ENCODE measurements around the gene NACAD. TPM values are rescaled to one million over a fixed set of nuclear protein-coding genes. Genes with fewer than 3 reads are reported as not detected.

The NACAD gene
- polyA plus RNA-seq, 3 donors = 9.3 to 10.7 (median 9.4) TPM

DNA sequence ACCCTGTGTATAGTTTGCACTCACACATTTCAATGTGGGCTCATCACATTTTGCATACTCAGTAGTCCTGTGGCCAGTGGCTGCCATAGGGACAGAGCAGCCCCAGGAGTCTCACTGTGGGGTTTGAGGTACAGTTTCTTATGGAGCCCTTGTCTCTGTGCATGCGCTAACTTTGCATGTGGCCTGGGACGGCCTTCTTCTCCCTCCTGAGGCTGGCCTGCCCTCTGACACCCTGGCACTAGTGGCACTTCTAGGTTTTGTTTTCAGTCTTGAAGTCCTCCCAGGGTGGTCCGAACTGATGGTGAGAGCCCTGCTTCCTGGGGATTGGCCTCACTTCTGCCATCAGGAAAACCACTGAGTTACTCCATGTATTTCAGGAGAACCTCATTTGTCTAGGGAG lies 21.2 kb downstream of the NACAD start:
- DNase-seq (ENCODE audit: extremely low read depth in 1 of 11, low read depth in 9 of 11, low spot score in 4 of 11) = no peak

- DNase-seq (ENCODE audit: extremely low read depth in 1 of 11, low read depth in 9 of 11, low spot score in 4 of 11) = no peak
Measured at GRCh38 chr7:45066409-45066808, 22.4 kb downstream of the NACAD start.

DNA sequence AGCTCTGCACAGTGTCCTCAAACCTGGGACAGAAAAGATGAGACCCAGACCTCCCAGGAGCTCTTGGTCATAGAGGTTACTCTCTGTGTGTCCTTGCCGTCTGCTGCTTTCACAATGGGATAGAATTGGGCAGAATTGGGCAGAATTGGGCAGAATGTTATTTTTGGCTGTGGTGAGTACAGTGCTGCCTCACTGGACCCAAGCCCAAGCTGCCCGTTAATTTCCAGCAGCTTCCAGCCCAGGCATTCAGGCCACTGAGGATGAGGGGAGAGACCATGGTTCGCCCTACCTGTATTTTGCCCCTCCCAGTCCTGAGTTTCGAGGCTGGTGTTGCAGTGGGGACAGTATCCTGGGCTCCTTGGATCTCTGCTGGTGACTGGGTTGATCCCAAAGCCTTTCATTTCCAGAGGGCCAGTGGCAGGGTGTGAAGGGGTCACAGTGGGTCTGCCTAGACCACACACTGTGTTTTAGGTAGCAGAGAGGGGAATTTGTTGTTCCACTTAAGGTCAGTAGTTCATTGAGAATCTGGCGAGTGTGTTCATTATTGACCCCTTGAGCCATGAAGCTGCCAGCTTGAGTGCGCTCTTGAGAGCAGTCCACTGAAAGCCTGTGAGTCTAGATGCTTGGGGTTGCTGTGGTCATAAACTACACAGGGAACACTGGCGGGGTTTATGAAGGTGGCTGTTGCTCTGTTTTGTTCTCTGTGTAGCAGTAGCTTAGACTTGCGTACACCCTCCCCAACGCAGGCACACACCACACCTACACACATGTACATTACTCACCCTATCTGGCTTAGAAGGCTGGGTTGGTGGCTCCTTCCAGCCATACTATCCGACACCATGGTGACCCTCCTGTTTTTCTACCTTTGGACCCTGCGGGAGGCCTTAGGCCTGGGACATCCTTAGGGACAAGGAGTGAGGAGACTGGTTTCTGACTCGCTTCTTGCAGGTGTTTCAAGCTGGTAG lies 23.5 kb downstream of the NACAD start:
- no peak for DNase-seq (ENCODE audit: extremely low read depth in 1 of 11, low read depth in 9 of 11, low spot score in 4 of 11)

- DNase-seq (ENCODE audit: extremely low read depth in 1 of 11, low read depth in 9 of 11, low spot score in 4 of 11) = no peak
Measured at GRCh38 chr7:45064047-45064725, 24.6 kb downstream of the NACAD start.

DNA sequence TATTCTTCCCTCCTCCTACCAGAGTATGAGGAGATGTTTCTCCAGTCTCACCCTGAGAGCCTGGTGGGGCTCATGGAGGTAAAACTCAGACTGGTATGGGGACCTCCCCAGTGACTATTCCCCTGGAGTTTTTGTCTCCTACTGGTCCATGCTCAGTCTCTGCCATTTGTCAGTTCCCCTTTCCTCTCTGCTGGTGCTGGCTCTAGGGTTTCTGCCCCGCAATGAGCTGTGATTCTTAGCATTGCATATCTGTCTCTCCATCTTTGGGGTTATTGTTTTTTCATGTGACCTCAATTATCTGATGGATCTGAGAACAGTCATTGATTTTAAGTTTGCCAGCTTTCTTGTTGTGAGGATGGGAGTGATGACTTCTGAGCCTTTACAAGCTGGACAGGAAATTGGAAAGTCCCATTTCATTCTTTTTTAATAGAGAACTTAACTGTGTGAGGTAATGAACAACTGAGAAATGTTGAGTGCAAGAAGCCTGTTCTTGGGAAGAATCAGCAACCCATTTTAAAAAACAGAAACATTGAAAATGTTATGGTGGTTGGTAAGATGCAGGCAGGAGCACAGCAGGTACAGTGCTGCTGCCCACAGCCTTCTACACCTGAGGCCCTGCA lies 26.9 kb downstream of the NACAD start:
- no peak for DNase-seq (ENCODE audit: extremely low read depth in 1 of 11, low read depth in 9 of 11, low spot score in 4 of 11)

GRCh38 chr7:45061352-45061751 lies 27.4 kb downstream of the NACAD start:
- no peak for DNase-seq (ENCODE audit: extremely low read depth in 1 of 11, low read depth in 9 of 11, low spot score in 4 of 11)

- DNase-seq (ENCODE audit: extremely low read depth in 1 of 11, low read depth in 9 of 11, low spot score in 4 of 11) = no peak
Measured at GRCh38 chr7:45060295-45060694, 28.5 kb downstream of the NACAD start.

DNA sequence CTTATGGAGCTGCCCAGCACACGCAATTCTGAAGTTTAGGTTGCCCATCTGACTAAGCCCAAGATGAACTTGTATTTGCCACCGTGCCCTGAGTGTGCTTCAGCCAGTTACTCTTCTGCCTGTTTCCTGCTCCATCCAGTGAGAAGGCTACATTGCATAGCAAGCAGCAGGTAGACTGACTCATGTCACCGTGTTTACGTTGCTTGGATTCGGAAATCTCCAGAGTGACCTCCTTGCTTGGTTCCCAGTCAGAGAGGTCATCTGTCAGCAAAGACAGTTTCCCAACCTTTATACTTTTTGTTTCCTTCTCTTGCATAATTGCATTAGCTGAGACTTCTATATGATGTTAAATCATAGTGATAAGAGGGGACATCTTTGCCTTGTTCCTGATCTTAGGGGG lies 30.9 kb downstream of the NACAD start:
- DNase-seq (ENCODE audit: extremely low read depth in 1 of 11, low read depth in 9 of 11, low spot score in 4 of 11) = no peak

DNA sequence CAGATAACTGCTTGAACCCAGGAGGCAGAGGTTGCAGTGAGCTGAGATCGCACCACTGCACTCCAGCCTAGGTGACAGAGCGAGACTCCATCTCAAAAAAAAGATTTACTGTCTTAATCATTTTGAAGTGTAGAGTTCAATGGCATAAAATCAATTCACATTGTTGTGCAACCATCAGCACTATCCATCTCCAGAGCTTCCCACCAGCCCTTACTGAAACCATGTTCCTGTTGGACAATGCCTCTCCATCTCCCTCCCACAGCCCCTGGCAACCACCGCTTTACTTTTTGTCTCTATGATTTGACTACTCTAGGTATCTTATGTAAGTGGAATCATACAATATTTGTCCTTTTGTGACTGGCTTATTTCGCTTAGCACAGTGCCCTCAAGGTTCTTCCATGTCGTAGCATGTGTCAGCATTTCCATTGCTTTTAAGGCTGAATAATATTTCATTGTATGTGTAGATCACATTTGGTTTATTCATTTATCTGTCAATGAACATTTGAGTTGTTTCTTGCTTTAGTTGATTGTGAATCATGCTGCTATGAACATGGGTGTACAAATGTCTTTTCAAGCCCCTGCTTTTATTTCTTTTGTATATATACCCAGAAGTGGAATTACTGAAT lies 33.1 kb downstream of the NACAD start:
- no peak for DNase-seq (ENCODE audit: extremely low read depth in 1 of 11, low read depth in 9 of 11, low spot score in 4 of 11)

DNA sequence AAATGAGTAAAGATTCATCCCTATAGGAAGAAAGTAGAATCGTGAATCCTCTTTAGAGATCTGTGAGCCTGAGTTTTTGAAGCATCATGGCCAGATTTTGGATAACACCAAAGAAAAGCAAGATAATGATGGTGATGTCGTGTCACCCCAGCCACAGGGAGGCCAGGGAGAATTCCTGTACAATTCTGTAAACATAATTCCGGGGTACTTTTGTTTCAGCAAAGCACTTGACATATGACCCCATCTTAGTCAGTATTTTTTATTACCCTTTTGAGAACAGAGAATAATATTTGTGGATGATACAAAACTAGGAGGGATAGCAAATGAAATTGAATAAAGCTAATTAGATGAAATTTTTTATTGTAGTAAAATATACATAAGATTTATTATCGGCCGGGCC lies 33.8 kb downstream of the NACAD start:
- DNase-seq (ENCODE audit: extremely low read depth in 1 of 11, low read depth in 9 of 11, low spot score in 4 of 11) = no peak

DNA sequence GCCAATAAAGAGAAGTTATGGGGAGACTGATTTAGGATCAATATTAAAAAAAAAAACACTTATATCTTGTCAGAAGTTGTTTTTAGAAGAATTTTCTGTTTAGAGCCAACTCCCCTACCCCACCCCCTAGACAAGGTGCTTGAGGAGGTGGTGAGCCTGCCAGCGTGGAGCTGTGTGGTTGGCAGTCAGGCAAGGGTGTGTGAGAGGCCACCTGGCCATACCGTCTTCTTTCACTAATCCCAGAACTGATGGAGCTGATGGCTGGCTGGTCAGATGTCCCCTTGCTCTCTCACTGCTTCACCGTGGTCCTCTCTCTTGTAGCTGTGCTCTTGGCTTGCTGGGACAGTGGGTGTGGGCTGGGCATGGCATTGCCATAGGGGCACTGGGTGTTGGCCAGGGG lies 34.3 kb downstream of the NACAD start:
- no peak for DNase-seq (ENCODE audit: extremely low read depth in 1 of 11, low read depth in 9 of 11, low spot score in 4 of 11)

GRCh38 chr7:45053941-45054340 lies 34.8 kb downstream of the NACAD start:
- no peak for DNase-seq (ENCODE audit: extremely low read depth in 1 of 11, low read depth in 9 of 11, low spot score in 4 of 11)

- DNase-seq (ENCODE audit: extremely low read depth in 1 of 11, low read depth in 9 of 11, low spot score in 4 of 11) = no peak
Measured at GRCh38 chr7:45053401-45053800, 35.4 kb downstream of the NACAD start.

DNA sequence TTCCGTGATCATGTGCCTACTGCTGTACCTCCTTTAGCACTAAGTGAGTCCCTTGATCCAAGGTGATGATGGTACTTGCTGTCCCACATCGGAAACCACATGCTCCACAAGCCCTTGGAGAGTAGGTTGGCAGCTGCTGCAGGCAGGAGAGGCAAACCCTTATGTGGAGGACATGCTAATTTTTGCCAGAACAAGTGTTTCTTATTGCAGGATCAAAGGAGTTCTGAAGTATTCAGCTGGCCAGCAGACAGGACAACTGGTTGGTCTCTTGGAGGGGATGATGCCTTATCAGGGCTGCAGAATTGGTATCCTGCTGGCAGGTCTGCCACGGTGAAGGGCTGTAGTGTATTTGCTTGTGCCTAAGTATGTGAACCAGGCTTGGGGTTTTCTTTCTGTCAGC lies 36.8 kb downstream of the NACAD start:
- DNase-seq (ENCODE audit: extremely low read depth in 1 of 11, low read depth in 9 of 11, low spot score in 4 of 11) = no peak

DNA sequence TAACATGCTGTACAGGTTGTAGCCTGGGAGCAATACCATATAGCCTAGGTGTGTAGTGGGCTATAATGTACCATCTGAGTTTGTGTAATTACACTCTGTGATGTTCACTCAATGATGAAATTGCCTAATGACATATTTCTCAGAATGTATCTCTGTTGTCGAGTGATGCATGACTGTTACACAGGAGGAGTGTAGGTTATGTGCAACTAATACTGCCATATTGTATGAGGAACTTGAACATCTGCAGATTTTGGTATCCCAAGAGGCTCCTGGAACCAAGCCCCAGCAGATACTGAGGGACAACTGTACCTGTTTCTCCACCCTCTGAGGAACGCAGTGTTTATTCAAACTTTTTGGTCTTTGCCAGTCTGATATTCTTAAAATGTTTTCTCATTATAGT lies 38.6 kb downstream of the NACAD start:
- no peak for DNase-seq (ENCODE audit: extremely low read depth in 1 of 11, low read depth in 9 of 11, low spot score in 4 of 11)

DNA sequence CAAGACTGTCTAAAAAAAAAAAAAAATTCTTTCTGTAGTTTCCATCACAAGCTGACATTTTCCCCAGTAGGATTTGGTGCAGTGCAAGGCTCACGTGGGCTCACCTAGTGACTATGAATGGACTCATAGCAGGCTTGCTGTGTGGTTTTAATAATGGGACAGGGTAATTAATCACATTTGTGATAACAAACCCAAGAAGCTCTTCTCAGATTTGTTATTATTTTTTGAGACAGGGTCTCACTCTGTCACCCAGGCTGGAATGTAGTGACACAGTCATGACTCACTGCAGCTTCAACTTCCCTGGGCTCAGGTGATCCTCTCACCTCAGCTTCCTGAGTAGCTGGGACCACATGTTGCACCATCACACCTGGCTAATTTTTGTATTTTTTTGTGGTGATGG lies 40.0 kb downstream of the NACAD start:
- no peak for DNase-seq (ENCODE audit: extremely low read depth in 1 of 11, low read depth in 9 of 11, low spot score in 4 of 11)

DNA sequence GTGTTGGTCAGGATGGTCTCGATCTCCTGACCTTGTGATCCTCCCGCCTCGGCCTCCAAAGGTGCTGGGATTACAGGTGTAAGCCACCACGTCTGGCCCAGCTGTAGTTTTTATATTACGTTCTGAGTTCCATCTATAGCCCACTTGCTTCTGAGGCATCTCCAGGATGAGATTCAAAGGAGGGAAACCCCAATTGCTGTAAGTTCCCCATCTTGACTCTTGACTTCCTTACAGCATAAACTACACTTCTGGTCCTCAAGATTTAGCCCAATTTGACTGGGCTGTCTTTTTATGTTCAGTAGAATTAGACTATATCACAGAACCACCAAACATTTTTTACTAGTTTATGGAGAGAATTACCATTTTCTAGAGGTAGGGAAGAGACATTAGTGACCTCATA lies 44.4 kb downstream of the NACAD start:
- no peak for DNase-seq (ENCODE audit: extremely low read depth in 1 of 11, low read depth in 9 of 11, low spot score in 4 of 11)

DNA sequence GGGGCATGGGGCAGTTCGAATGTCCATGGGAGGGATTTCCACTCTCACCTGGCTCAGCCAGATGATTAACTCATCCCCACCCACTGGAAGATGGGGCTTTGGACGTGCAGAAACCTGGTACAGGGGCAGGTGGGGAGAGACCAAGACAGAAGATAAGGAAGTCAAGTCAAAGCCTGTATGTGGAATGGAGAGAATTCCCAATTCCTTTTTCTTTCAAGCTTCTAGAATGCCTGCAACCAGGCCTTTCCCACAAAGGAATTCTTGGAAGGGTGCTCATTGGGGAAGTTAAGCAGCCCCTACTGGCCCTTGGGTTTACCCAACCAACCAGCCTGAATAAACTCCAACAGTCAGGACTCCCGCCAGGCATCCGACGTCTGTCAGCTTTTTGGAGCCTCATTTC lies 49.7 kb downstream of the NACAD start:
- no peak for DNase-seq (ENCODE audit: extremely low read depth in 1 of 11, low read depth in 9 of 11, low spot score in 4 of 11)

DNA sequence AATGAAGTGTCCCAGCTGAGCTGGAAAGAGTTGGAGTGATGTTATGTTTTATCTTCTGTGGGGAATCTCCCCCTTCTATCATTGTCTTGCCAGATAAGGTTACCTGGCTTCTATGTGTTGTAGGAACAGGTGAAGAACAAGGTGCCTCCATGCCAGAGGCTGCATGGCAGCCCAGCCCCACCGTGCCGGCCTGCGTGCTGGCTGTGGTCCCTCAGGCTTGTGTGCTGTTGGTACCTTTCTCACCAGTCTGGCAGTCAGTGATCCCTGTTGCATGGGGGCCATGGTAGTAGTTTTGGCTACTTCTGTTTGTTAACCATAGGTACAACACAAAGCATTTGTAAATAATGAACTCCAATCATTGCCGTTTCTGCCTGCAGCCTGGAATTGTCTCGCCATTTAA lies 50.9 kb downstream of the NACAD start:
- no peak for DNase-seq (ENCODE audit: extremely low read depth in 1 of 11, low read depth in 9 of 11, low spot score in 4 of 11)

DNA sequence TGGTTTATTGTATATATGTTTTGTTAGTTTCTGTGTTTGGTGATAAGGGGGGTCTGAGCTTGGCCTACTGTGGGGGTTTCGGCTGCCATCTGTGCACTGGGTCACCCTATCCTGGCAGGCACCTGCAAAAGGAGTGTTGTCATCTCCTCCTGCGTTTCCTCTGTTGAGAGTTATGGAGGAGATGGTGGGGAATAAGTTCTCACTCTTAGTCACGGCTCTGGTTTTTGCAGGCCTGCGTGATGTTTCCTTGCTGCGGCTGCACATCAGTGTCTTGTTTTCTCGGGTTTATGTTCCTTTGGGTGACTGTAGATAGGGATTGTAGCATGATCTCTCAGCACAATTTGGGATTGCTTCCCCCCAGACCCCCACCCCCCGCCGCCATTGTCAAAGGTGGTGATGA lies 52.0 kb downstream of the NACAD start:
- DNase-seq (ENCODE audit: extremely low read depth in 1 of 11, low read depth in 9 of 11, low spot score in 4 of 11) = no peak

Measured in renal cortex interstitium (tissue), 11 donors.